ENCODE results near the gene ZNF677. TPM values are rescaled to one million over a fixed set of nuclear protein-coding genes. Genes with fewer than 3 reads are reported as not detected.

Gene ZNF677
- 9.2 and 25.4 TPM in 2 replicates for total RNA-seq

GRCh38 chr19:53254411-53255341 is at the start of gene ZNF677:
TSS of gene ZNF677 (minus strand) at chr19:53254873. CDS start at chr19:53251550, 3,323 bp downstream.

GRCh38 chr19:53267623-53268022 is 12.9 kb upstream of the ZNF677 start, which contains the start of gene VN1R4:
TSS of gene VN1R4 (minus strand) at chr19:53267723. CDS start at chr19:53267665, 58 bp downstream.

GRCh38 chr19:53257715-53258342 is 3.2 kb upstream of the ZNF677 start, which contains the start of gene VN1R2:
TSS of gene VN1R2 (plus strand) at chr19:53258292. CDS start at chr19:53258376, 84 bp downstream.

GRCh38 chr19:53192771-53193534 is 61.7 kb downstream of the ZNF677 start, which contains the start of gene ZNF665:
TSS of gene ZNF665 (minus strand) at chr19:53193358. CDS start at chr19:53182898, 10,460 bp downstream.

Other genes starting within 250 kb of the ZNF677 start
- not detected in 2 replicates for gene ERVV-1, start 241.0 kb downstream of the ZNF677 start, total RNA-seq
- not detected in 2 replicates for gene ERVV-2, start 210.1 kb downstream of the ZNF677 start, total RNA-seq
- gene ZNF160, start 151.5 kb downstream of the ZNF677 start, total RNA-seq = 10.6 and 37.3 TPM in 2 replicates
- gene ZNF415, start 122.0 kb downstream of the ZNF677 start, total RNA-seq = 3.7 and 8.7 TPM in 2 replicates
- gene ZNF347, start 95.8 kb downstream of the ZNF677 start, total RNA-seq = 2.3 and 7.0 TPM in 2 replicates
- gene ZNF665, start 61.5 kb downstream of the ZNF677 start, total RNA-seq = 0.65 and 3.8 TPM in 2 replicates
- gene VN1R2, start 3.4 kb upstream of the ZNF677 start, total RNA-seq = not detected in 2 replicates
- not detected in 2 replicates for gene VN1R4, start 12.8 kb upstream of the ZNF677 start, total RNA-seq
- 4.4 and 5.5 TPM in 2 replicates for gene ZNF845, start 78.9 kb upstream of the ZNF677 start, total RNA-seq
- gene ZNF525, start 110.8 kb upstream of the ZNF677 start, total RNA-seq = 1.2 and 2.5 TPM in 2 replicates
- gene ZNF765, start 140.3 kb upstream of the ZNF677 start, total RNA-seq = 6.1 and 8.5 TPM in 2 replicates
- gene ZNF761, start 177.1 kb upstream of the ZNF677 start, total RNA-seq = 5.9 and 11.7 TPM in 2 replicates
- 1.5 and 2.5 TPM in 2 replicates for gene ZNF813, start 212.9 kb upstream of the ZNF677 start, total RNA-seq

All from epithelial cell of alveolus of lung (primary cell).